ENCODE data around the gene AXDND1. TPM values are rescaled to one million over a fixed set of nuclear protein-coding genes. Genes with fewer than 3 reads are reported as not detected.

The AXDND1 gene
- polyA plus RNA-seq, 3 donors: 0.09 TPM; not detected in 2

DNA sequence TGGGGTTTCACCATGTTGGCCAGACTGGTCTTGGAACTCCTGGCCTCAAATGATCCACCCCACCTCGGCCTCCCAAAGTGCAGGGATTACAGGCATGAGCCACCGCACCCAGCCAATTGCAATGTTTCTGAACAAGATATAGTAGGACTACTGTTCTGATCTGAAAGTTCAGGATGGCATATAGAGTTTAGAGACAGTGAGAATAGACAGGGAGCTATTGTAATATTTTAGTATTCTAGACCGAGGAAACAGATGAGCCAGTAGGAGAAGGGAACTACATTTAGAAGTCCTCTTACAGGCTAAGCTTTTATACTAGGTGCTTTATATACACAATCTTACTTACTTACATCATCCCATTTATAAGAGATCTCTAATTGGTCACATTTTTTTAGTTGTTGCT lies 39.0 kb upstream of the AXDND1 start:
- H3K4me3 ChIP-seq (replicated peaks in 1 of 3; ENCODE audit: low read depth in 2 of 3, low read length in 3 of 3): peak overlapping the region in 1 of 3 experiments; percentile 64
- peaks cover 11 to 29% of the 10 kb centered on the region in 2 donors for H3K36me3 ChIP-seq (replicated peaks in 1 of 2; ENCODE audit: control insufficient read depth in 1 of 2, insufficient read depth in 2 of 2, low read length in 2 of 2)
- H4K20me1 ChIP-seq (ENCODE audit: insufficient read depth, low read length): peaks cover 5% of the 10 kb centered on the region
- Mint-ChIP-seq H3K4me3 (peak overlapping the region in 1 of 2 donors; percentile 33), H3K27ac (peak overlapping the region; percentile 92 to 95 (median 93)), H3K4me1 (peaks cover 72% of the 10 kb centered on the region), H3K9me3 (peaks cover 0 to 5% (median 0%) of the 10 kb centered on the region in 7 donors), H3K36me3 (peaks cover 51 to 63% of the 10 kb centered on the region in 2 donors), H3K27me3 (ENCODE audit: low read depth in 3 of 3) (peaks cover 0 to 3% (median 0%) of the 10 kb centered on the region in 3 donors)
- no CpG with 5 or more reads among the region's 3 CpGs for WGBS (ENCODE audit: insufficient coverage)
- no peak overlapping the region for H2AFZ ChIP-seq (ENCODE audit: insufficient read depth, low read depth, low read length, poor library complexity, severe bottlenecking)
- peaks cover 59 to 70% of the 10 kb centered on the region in 2 donors for H3K4me1 ChIP-seq (ENCODE audit: control insufficient read depth in 1 of 2, insufficient read depth in 2 of 2, low read length in 2 of 2)
- peak in 1 of 3 donors; percentile 12 for DNase-seq
- H3K4me2 ChIP-seq (replicated peaks; ENCODE audit: extremely low read depth, low read length, poor library complexity, severe bottlenecking): peak overlapping the region; percentile 55
- no peaks in the 10 kb centered on the region for H3K9me3 ChIP-seq (replicated peaks in 1 of 2; ENCODE audit: control insufficient read depth in 1 of 2, insufficient read depth in 1 of 2, low read length in 2 of 2)
- H3K27ac ChIP-seq (ENCODE audit: low read depth in 1 of 2, low read length in 2 of 2): peak overlapping the region; percentile 66 to 82
- no peak overlapping the region for H3K9ac ChIP-seq (ENCODE audit: insufficient read depth, low read length, poor library complexity, severe bottlenecking)
- TF ChIP-seq CTCF (IDR thresholded peaks at IDR 0.05): no peak
- H3K79me2 ChIP-seq (ENCODE audit: insufficient read depth, low read length): peaks cover 88% of the 10 kb centered on the region
- H3K27me3 ChIP-seq (ENCODE audit: control insufficient read depth in 2 of 2, insufficient read depth in 2 of 2, low read length in 2 of 2): no peaks in the 10 kb centered on the region
- intact Hi-C loops (cut with micrococcal nuclease): loop anchor here in 1 of 2 donors (2.0 to 5.0 kb wide), 2 partner anchors 16 to 41 kb away; partner anchors contain the start of gene AXDND1

- H3K27ac Mint-ChIP-seq: peak overlapping the region; percentile 92 to 95 (median 93)
- peaks cover 0 to 5% (median 0%) of the 10 kb centered on the region in 7 donors for H3K9me3 Mint-ChIP-seq
- H3K27me3 Mint-ChIP-seq (ENCODE audit: low read depth in 3 of 3): peaks cover 0 to under 1% (median 0%) of the 10 kb centered on the region in 3 donors
- peak; percentile 25 to 58 (median 44) for DNase-seq
- no peaks in the 10 kb centered on the region for H3K27me3 ChIP-seq (ENCODE audit: control insufficient read depth in 2 of 2, insufficient read depth in 2 of 2, low read length in 2 of 2)
- peak overlapping the region; percentile 36 to 82 for H3K27ac ChIP-seq (ENCODE audit: low read depth in 1 of 2, low read length in 2 of 2)
- peak overlapping the region; percentile 55 for H3K4me2 ChIP-seq (replicated peaks; ENCODE audit: extremely low read depth, low read length, poor library complexity, severe bottlenecking)
- H3K9me3 ChIP-seq (replicated peaks in 1 of 2; ENCODE audit: control insufficient read depth in 1 of 2, insufficient read depth in 1 of 2, low read length in 2 of 2): no peaks in the 10 kb centered on the region
- H3K4me1 Mint-ChIP-seq: peaks cover 72% of the 10 kb centered on the region
- WGBS (ENCODE audit: insufficient coverage): no CpG with 5 or more reads among the region's 7 CpGs
- peaks cover 50 to 60% of the 10 kb centered on the region in 2 donors for H3K36me3 Mint-ChIP-seq
- peaks cover 88% of the 10 kb centered on the region for H3K79me2 ChIP-seq (ENCODE audit: insufficient read depth, low read length)
- H3K4me3 Mint-ChIP-seq: peak overlapping the region in 1 of 2 donors; percentile 33
- peaks cover 11 to 30% of the 10 kb centered on the region in 2 donors for H3K36me3 ChIP-seq (replicated peaks in 1 of 2; ENCODE audit: control insufficient read depth in 1 of 2, insufficient read depth in 2 of 2, low read length in 2 of 2)
- peaks cover 59 to 66% of the 10 kb centered on the region in 2 donors for H3K4me1 ChIP-seq (ENCODE audit: control insufficient read depth in 1 of 2, insufficient read depth in 2 of 2, low read length in 2 of 2)
- H3K4me3 ChIP-seq (replicated peaks in 1 of 3; ENCODE audit: low read depth in 2 of 3, low read length in 3 of 3): peak overlapping the region in 1 of 3 experiments; percentile 64
- H4K20me1 ChIP-seq (ENCODE audit: insufficient read depth, low read length): peaks cover 4% of the 10 kb centered on the region
- H2AFZ ChIP-seq (ENCODE audit: insufficient read depth, low read depth, low read length, poor library complexity, severe bottlenecking): no peak overlapping the region
- H3K9ac ChIP-seq (ENCODE audit: insufficient read depth, low read length, poor library complexity, severe bottlenecking): no peak overlapping the region
- no peak for TF ChIP-seq CTCF (IDR thresholded peaks at IDR 0.05)
- intact Hi-C loops (cut with micrococcal nuclease): loop anchor here in 1 of 2 donors (2.0 to 5.0 kb wide), 2 partner anchors 16 to 40 kb away; partner anchors contain the start of gene AXDND1
Observed at GRCh38 chr1:179327196-179327595, 38.6 kb upstream of the AXDND1 start.

Measured in CD14-positive monocyte (primary cell).